ENCODE measurements around the gene UROC1. TPM values are rescaled to one million over a fixed set of nuclear protein-coding genes. Genes with fewer than 3 reads are reported as not detected.

UROC1 gene
- total RNA-seq, 3 donors from 2014 or later: not detected

GRCh38 chr3:126445506-126445905, 72.1 kb downstream of the UROC1 start:
- H3K27ac ChIP-seq: no peak overlapping the region
- no peak for TF ChIP-seq POLR2A (IDR thresholded peaks at IDR 0.05)
- TF ChIP-seq CTCF (IDR thresholded peaks at IDR 0.05): no peak
- TF ChIP-seq POLR2AphosphoS5 (IDR thresholded peaks at IDR 0.05): no peak
- no peaks in the 10 kb centered on the region for H3K4me1 ChIP-seq
- no peaks in the 10 kb centered on the region for H3K27me3 ChIP-seq
- H3K36me3 ChIP-seq: no peaks in the 10 kb centered on the region
- no peak overlapping the region for H3K4me3 ChIP-seq
- DNase-seq (ENCODE audit: low spot score in 2 of 2): no peak
- intact Hi-C loops (cut with DNase I; ENCODE audit: low total_unique reads): no loop called here
- no peaks in the 10 kb centered on the region for H3K9me3 ChIP-seq

- no peak for DNase-seq (ENCODE audit: low spot score in 2 of 2)
- Histone ChIP-seq H3K9me3 (no peaks in the 10 kb centered on the region), H3K4me3 (no peak overlapping the region), H3K27me3 (no peaks in the 10 kb centered on the region), H3K27ac (no peak overlapping the region), H3K4me1 (no peaks in the 10 kb centered on the region), H3K36me3 (no peaks in the 10 kb centered on the region)
- TF ChIP-seq POLR2A (IDR thresholded peaks at IDR 0.05) (no peak), POLR2AphosphoS5 (IDR thresholded peaks at IDR 0.05) (no peak), CTCF (IDR thresholded peaks at IDR 0.05) (no peak)
- intact Hi-C loops (cut with DNase I; ENCODE audit: low total_unique reads): no loop called here
Measured at GRCh38 chr3:126442856-126443242, 74.7 kb downstream of the UROC1 start.

GRCh38 chr3:126442094-126442855, 75.3 kb downstream of the UROC1 start:
- Histone ChIP-seq H3K9me3 (no peaks in the 10 kb centered on the region), H3K27ac (no peak overlapping the region), H3K36me3 (no peaks in the 10 kb centered on the region), H3K4me3 (no peak overlapping the region), H3K4me1 (no peaks in the 10 kb centered on the region), H3K27me3 (no peaks in the 10 kb centered on the region)
- intact Hi-C loops (cut with DNase I; ENCODE audit: low total_unique reads): no loop called here
- DNase-seq (ENCODE audit: low spot score in 2 of 2): no peak
- TF ChIP-seq POLR2A (IDR thresholded peaks at IDR 0.05): no peak
- TF ChIP-seq CTCF (IDR thresholded peaks at IDR 0.05): no peak
- TF ChIP-seq POLR2AphosphoS5 (IDR thresholded peaks at IDR 0.05): no peak

- TF ChIP-seq CTCF (IDR thresholded peaks at IDR 0.05) (no peak), POLR2A (IDR thresholded peaks at IDR 0.05) (no peak), POLR2AphosphoS5 (IDR thresholded peaks at IDR 0.05) (no peak)
- Histone ChIP-seq H3K27ac (no peak overlapping the region), H3K27me3 (no peaks in the 10 kb centered on the region), H3K9me3 (no peaks in the 10 kb centered on the region), H3K36me3 (no peaks in the 10 kb centered on the region), H3K4me3 (no peak overlapping the region), H3K4me1 (no peaks in the 10 kb centered on the region)
- intact Hi-C loops (cut with DNase I; ENCODE audit: low total_unique reads): no loop called here
- DNase-seq (ENCODE audit: low spot score in 2 of 2): no peak
Measured at GRCh38 chr3:126441256-126441880, 76.2 kb downstream of the UROC1 start.

- H3K36me3 ChIP-seq: no peaks in the 10 kb centered on the region
- intact Hi-C loops (cut with DNase I; ENCODE audit: low total_unique reads): no loop called here
- DNase-seq (ENCODE audit: low spot score in 2 of 2): no peak
Measured at GRCh38 chr3:126440709-126440995, 76.9 kb downstream of the UROC1 start.

More at GRCh38 chr3:126440709-126440995, 76.9 kb downstream of the UROC1 start:
- H3K4me1 ChIP-seq: no peaks in the 10 kb centered on the region
- no peak overlapping the region for H3K27ac ChIP-seq
- no peak for TF ChIP-seq POLR2A (IDR thresholded peaks at IDR 0.05)
- TF ChIP-seq CTCF (IDR thresholded peaks at IDR 0.05): no peak
- no peak for TF ChIP-seq POLR2AphosphoS5 (IDR thresholded peaks at IDR 0.05)
- no peaks in the 10 kb centered on the region for H3K9me3 ChIP-seq
- H3K4me3 ChIP-seq: no peak overlapping the region
- no peaks in the 10 kb centered on the region for H3K27me3 ChIP-seq

Measured in breast epithelium (tissue), 4 donors.